ENCODE data around the gene BSG.

GRCh38 chr19:573519-573825 is 1.1 kb downstream of the BSG start:
- TF ChIP-seq AFF4 (CRISPR knock-in tag; IDR thresholded peaks at IDR 0.05; ENCODE audit: borderline replicate concordance) (no peak), CTCF (IDR thresholded peaks at IDR 0.05) (no peak), ZNF512 (CRISPR knock-in tag; IDR thresholded peaks at IDR 0.05; ENCODE audit: borderline replicate concordance) (no peak), NFYB (CRISPR knock-in tag; conservative IDR thresholded peaks at IDR 0.05; ENCODE audit: low read depth) (no peak), ATF2 (CRISPR knock-in tag; IDR thresholded peaks at IDR 0.05; ENCODE audit: borderline replicate concordance, low read depth) (no peak)

All from WTC11 (cell line).